GM12891 (cell line): ENCODE measurements around the gene CHRNA10.

Experiments used
- POLR2A ChIP-seq: IDR thresholded peaks from 2 replicates; pipeline ENCODE4 v1.6.1; 2011; ENCODE audit warnings: low read depth, low read length, control low read depth
- POLR2AphosphoS5 ChIP-seq: IDR thresholded peaks from 2 replicates; pipeline ENCODE4 v1.6.1; 2011; ENCODE audit warnings: low read depth, low read length, control low read depth
- POU2F2 ChIP-seq: IDR thresholded peaks from 2 replicates; pipeline ENCODE4 v1.6.1; 2011; ENCODE audit warnings: low read depth, mild to moderate bottlenecking, control low read depth, low read length, moderate library complexity
- SPI1 ChIP-seq: IDR thresholded peaks from 2 replicates; pipeline ENCODE4 v1.6.1; 2011; ENCODE audit warnings: low read depth, low read length, control low read depth
- TAF1 ChIP-seq: IDR thresholded peaks from 2 replicates; pipeline ENCODE4 v1.6.1; 2011; ENCODE audit warnings: low read depth, low read length, control low read depth

DNA sequence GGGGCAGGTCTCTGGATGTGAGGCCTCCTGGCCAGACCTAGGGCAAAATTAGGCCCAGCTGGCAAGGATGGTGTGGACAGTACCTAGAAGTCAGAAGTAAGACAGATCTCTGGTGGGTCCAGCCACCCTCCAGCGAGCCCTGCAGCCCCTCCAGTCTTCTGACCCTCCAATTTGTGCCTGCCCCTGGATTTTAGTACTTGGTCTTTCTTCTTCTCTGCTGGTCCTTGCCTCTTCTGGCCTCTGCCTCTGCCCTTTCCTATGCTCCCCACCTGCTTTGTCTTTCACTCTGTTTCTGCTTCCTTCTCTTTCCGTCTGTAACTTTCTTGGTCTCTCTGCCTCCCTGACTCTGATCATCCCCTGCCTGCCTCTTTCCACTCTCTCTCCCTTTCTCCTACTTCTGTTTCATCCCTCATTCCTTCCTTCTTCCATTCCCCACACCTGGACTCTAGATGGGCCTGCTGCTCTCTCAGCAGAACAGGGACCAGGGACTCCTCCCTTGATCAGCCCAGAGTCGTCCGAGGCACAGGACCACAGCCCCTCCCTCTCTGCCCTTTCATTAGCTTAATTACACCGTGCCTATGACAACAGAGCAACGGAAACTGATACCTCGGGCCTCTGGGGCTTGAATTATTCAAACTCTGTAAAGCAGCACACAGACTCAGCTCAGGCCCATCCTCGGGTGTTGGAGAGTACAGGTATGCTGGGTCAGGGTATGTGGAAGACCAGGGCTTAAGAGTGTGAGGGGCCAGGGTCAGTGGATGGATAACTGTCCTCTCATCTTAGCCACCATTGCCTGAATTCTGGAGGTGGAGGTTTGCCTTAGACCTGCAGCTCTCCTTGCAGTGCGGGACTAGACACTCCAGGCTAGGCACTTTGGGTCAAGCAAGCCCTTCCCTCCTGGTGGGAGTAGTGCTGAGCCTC is at the start of gene CHRNA10:
- TF ChIP-seq POLR2AphosphoS5 = no peak
- no peak for TF ChIP-seq POLR2A
- TF ChIP-seq POU2F2 = no peak
- TF ChIP-seq TAF1 = no peak
- TF ChIP-seq SPI1 = no peak
